ENCODE results near the gene IL19.

GRCh38 chr1:206826394-206826793 is 55.8 kb downstream of the IL19 start:
- TF ChIP-seq CTCF (IDR thresholded peaks at IDR 0.05 in 2 of 3, conservative IDR thresholded peaks at IDR 0.05 in 1 of 3; ENCODE audit: insufficient read depth in 2 of 3, low read depth in 1 of 3, low read length in 3 of 3) (no peak), PHF20 (IDR thresholded peaks at IDR 0.05; ENCODE audit: partially characterized antibody) (no peak), POLR2AphosphoS5 (IDR thresholded peaks at IDR 0.05; ENCODE audit: control insufficient read depth, insufficient read depth, low read depth, low read length) (no peak), MAX (CRISPR knock-in tag; IDR thresholded peaks at IDR 0.05) (no peak), GABPB2 (CRISPR knock-in tag; conservative IDR thresholded peaks at IDR 0.05) (no peak), NR2C2 (CRISPR knock-in tag; IDR thresholded peaks at IDR 0.05) (no peak), NR2C2 (tag; IDR thresholded peaks at IDR 0.05) (no peak), POLR2A (conservative IDR thresholded peaks at IDR 0.05) (no peak), ELK1 (CRISPR knock-in tag; IDR thresholded peaks at IDR 0.05) (no peak), JUND (IDR thresholded peaks at IDR 0.05; ENCODE audit: borderline replicate concordance, low read depth, low read length) (no peak), JUND (tag; IDR thresholded peaks at IDR 0.05; ENCODE audit: borderline replicate concordance, low read depth, low read length) (no peak), PATZ1 (CRISPR knock-in tag; IDR thresholded peaks at IDR 0.05; ENCODE audit: borderline replicate concordance) (no peak), TAF1 (IDR thresholded peaks at IDR 0.05; ENCODE audit: control insufficient read depth, extremely low read depth, insufficient read depth, low read length, severe bottlenecking) (no peak), FOS (IDR thresholded peaks at IDR 0.05; ENCODE audit: extremely low read depth, insufficient read length) (no peak), TCF7 (IDR thresholded peaks at IDR 0.05; ENCODE audit: borderline replicate concordance) (no peak)

All from K562 (cell line).